Pancreas (tissue), 10 donors: Measurements from ENCODE around the gene ST6GALNAC2. TPM values are rescaled to one million over a fixed set of nuclear protein-coding genes. Genes with fewer than 3 reads are reported as not detected.

Source experiments
- ATAC-seq, 4 donors: fragments of 200-7000 bp; cut with Tn5 transposase; one replicate each; pipeline versions ENCODE4 v1.8.0 to v1.9.1; 2020; ENCODE audit warnings: mild to moderate bottlenecking in 4 of 4, moderate library complexity in 4 of 4
- DNase-seq, 6 donors: peaks; one replicate each; pipeline ENCODE4 v3.0.0-alpha.2; 2020
- FAIRE-seq: peaks from 2 replicates; lab custom pipeline; 2012; peaks lifted over from hg19 to GRCh38; lab: Jason Lieb, UNC
- H3K27ac ChIP-seq, 4 donors: fragments of 200-600 bp; sonication (generic); 1 replicate in 3 of 4; 2 replicates in 1 of 4; pipeline versions ENCODE4 v1.5.0 to v1.8.0; 2020
- H3K27me3 ChIP-seq, 4 donors: fragments of 200-600 bp; one replicate each; pipeline ENCODE4 v1.8.0; 2021
- H3K36me3 ChIP-seq, 3 donors: fragments of 200-600 bp; sonication (generic) in 1 of 3; one replicate each; pipeline versions ENCODE4 v1.5.0 to v1.8.0; 2020 to 2021
- H3K4me1 ChIP-seq, 3 donors: fragments of 200-600 bp; one replicate each; pipeline ENCODE4 v1.8.0; 2021
- H3K4me3 ChIP-seq, 4 donors: fragments of 200-600 bp; sonication (generic) in 2 of 4; one replicate each; pipeline versions ENCODE4 v1.5.0 to v1.8.0; 2020 to 2021
- H3K9me3 ChIP-seq, 4 donors: fragments of 200-600 bp; one replicate each; pipeline ENCODE4 v1.8.0; 2021
- WGBS, 2 donors: extraction: QIAGEN DNeasy Blood & Tissue Kit; methylation state at CpG; one replicate each; pipeline ENCODE4 v1.1.7; 2013; 5-methylcytosine and 5-hydroxymethylcytosine counted together
- intact Hi-C, 3 donors: fragments of 100-400 bp; cut with DNase I; formaldehyde crosslinking; loops; one replicate each; pipeline versions ENCODE4 v1.11.1 to v1.14.2; 2022
- polyA plus RNA-seq, 2 donors: library from polyadenylated mRNA; stranded (reverse); fragments of 200-250 nt; gene quantifications; one replicate each; pipeline ENCODE4 v1.2.3, GENCODE V29; 2013
- total RNA-seq, 6 donors: library from RNA; stranded (reverse); fragmentation: NEBNext Ultra II Directional in 4 of 6; extraction: Animal tissue kit (Norgen Biotek cat#: 25700) in 4 of 6; gene quantifications; one replicate each; pipeline versions ENCODE4 v1.2.1 to v1.2.4, GENCODE V29; 2021 to 2023
- TF ChIP-seq, protein P1 (sequence below), 4 donors: fragments of 200-600 bp; sonication (generic) in 3 of 4; IDR thresholded peaks; one replicate each; pipeline versions ENCODE4 v1.5.0 to v1.8.0; 2021; ENCODE audit warnings: antibody characterized with exemption in 4 of 4
- donor health status: healthy with polysubstance abuse.
- donor health status: DM: no; HTN: no; CAD: no; lungs with moderate emphysema.
- donor health status: DM: no; HTN: no; CAD: no.
- donor health status: control.
- donor health status: control.
- donor health status: Bipolar disorder and iron deficiency.
- donor health status: DM: yes; HTN: yes; CAD: no.
- donor health status: DM: no; HTN: no; CAD: no.
- donor health status: DM: no; HTN: no; CAD: no.
- donor health status: DM: yes; HTN: yes; CAD: no.

Gene ST6GALNAC2
- total and polyA plus RNA-seq, 8 donors = 5.0 to 15.0 (median 6.9) TPM

DNA sequence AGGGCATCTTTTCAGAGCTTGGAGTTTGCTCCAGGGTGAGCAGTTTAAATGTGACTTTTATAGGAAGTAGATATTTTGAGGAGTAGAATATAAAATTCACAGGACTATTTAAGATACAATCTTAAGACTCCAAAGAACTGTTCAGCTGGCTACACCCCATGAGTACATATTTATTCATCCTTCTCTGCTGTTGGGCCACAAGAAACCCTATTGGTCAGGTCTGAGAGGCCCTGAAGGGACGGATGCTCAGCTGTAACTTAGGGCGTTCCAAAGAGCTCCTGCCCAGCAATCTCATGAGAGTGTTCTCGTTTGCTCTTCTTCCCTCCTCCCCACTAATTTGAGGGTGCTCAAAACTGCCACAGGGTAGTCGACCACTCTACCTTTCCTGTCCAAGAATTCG lies 7.3 kb downstream of the ST6GALNAC2 start:
- TF ChIP-seq, protein P1, sequence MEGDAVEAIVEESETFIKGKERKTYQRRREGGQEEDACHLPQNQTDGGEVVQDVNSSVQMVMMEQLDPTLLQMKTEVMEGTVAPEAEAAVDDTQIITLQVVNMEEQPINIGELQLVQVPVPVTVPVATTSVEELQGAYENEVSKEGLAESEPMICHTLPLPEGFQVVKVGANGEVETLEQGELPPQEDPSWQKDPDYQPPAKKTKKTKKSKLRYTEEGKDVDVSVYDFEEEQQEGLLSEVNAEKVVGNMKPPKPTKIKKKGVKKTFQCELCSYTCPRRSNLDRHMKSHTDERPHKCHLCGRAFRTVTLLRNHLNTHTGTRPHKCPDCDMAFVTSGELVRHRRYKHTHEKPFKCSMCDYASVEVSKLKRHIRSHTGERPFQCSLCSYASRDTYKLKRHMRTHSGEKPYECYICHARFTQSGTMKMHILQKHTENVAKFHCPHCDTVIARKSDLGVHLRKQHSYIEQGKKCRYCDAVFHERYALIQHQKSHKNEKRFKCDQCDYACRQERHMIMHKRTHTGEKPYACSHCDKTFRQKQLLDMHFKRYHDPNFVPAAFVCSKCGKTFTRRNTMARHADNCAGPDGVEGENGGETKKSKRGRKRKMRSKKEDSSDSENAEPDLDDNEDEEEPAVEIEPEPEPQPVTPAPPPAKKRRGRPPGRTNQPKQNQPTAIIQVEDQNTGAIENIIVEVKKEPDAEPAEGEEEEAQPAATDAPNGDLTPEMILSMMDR (IDR thresholded peaks at IDR 0.05) = no peak
- Histone ChIP-seq H3K27me3 (no peaks in the 10 kb centered on the region), H3K9me3 (no peaks in the 10 kb centered on the region), H3K27ac (no peak overlapping the region), H3K36me3 (no peaks in the 10 kb centered on the region), H3K4me3 (no peak overlapping the region), H3K4me1 (no peaks in the 10 kb centered on the region)
- ATAC-seq (peak in 1 of 4 donors; percentile 38), DNase-seq (no peak), FAIRE-seq (no peak)
- 68 to 74% methylated on average over 5 of the region's 5 CpGs for WGBS, 2 donors
- intact Hi-C loops = no loop called here

DNA sequence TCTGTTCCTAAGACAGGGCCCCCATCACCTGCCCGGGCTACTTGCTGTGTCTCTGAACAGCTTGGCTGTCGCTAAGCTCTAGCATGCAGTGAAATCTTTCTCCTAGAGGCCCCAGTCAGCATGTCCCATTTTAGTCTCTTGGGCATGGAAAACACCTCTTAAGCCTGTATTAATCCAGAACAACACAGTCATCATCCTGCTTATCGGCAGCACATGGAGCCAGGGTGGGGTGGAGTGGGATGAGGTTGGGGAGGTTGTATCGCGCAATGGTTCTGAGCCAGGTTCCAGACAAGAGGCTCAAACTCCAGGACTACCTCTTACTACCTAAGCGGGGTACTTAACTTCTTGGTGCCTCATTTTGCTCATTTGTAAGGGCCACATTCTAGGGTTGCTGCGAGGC lies 7.8 kb downstream of the ST6GALNAC2 start:
- WGBS, 2 donors = 89 to 94% methylated on average over 7 of the region's 7 CpGs
- H3K27me3 ChIP-seq = no peaks in the 10 kb centered on the region
- H3K9me3 ChIP-seq = no peaks in the 10 kb centered on the region
- no peaks in the 10 kb centered on the region for H3K36me3 ChIP-seq
- DNase-seq (no peak), FAIRE-seq (no peak), ATAC-seq (no peak)
- TF ChIP-seq, protein P1 (IDR thresholded peaks at IDR 0.05) = no peak
- H3K4me3 ChIP-seq = no peak overlapping the region
- intact Hi-C loops = no loop called here
- H3K27ac ChIP-seq = no peak overlapping the region
- H3K4me1 ChIP-seq = no peaks in the 10 kb centered on the region

DNA sequence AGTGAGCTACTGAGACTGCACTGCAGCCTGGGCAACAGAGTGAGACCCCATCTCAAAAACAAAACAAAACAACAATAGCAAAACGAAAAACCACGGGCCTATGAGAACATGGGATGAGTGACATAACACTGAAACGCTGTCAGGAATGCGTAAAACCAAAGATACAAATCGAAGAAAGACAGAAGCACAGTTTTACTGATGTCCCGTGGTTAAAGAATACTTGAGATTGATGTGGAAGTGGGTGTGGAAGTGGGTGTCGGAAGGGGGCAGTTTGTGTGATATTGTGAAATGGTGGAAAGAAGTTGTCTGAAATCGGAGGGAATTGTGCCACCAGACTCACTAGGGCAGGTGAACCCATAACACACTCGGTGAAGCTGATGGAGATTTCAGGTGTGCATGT lies 9.5 kb downstream of the ST6GALNAC2 start:
- 81 to 89% methylated on average over 9 of the region's 9 CpGs for WGBS, 2 donors

DNA sequence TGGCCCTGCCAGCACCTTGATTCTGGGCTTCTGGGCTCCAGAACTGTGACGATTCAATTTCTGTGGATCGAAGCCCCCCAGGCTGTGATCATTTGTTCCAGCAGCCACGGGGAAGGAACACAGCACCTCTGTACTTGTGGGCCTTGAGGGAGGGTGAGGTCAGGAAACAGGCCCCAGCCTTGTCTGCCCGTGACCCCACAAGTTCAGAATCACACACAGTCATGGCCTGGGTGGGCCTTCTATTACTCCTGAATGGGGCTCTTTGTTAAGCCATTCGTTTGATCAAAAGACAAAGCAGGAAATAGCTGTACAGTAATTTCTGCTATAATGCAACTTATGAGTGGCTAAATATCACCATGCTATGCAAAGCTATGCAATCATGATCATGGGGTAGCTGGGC lies 10.1 kb downstream of the ST6GALNAC2 start:
- no peaks in the 10 kb centered on the region for H3K9me3 ChIP-seq
- 68 to 76% methylated on average over 5 of the region's 5 CpGs for WGBS, 2 donors
- FAIRE-seq (no peak), ATAC-seq (no peak), DNase-seq (no peak)
- H3K4me3 ChIP-seq = no peak overlapping the region
- no peaks in the 10 kb centered on the region for H3K4me1 ChIP-seq
- no peaks in the 10 kb centered on the region for H3K27me3 ChIP-seq
- H3K27ac ChIP-seq = no peak overlapping the region
- intact Hi-C loops = no loop called here
- H3K36me3 ChIP-seq = no peaks in the 10 kb centered on the region
- TF ChIP-seq, protein P1 (IDR thresholded peaks at IDR 0.05) = no peak

More for the DNA sequence above, 9.5 kb downstream of the ST6GALNAC2 start:
- Histone ChIP-seq H3K9me3 (no peaks in the 10 kb centered on the region), H3K27ac (no peak overlapping the region), H3K4me1 (no peaks in the 10 kb centered on the region), H3K36me3 (no peaks in the 10 kb centered on the region), H3K27me3 (no peaks in the 10 kb centered on the region), H3K4me3 (no peak overlapping the region)
- FAIRE-seq = no peak
- no peak for DNase-seq
- TF ChIP-seq, protein P1 (IDR thresholded peaks at IDR 0.05) = no peak
- no peak for ATAC-seq
- intact Hi-C loops = no loop called here

DNA sequence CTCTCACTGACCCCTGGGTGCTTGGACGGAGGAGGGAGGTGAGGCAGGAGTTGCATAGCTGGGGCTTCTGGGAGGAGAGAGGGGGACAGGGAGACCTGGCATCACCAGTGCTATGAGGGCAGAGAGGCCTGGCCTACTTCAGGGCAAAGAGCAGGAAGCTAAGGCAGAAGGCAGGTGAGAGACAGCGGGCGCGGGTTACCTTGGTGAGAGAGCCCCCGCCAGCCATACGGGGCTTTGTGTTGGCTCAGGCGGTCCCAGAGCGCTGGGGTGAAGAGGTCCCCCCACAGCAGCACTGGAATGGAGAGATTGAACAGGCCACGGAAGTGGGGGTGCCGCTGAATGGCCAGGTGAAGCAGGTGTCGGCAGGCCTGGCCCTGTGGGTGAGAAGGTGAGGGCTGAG lies 11.5 kb downstream of the ST6GALNAC2 start:
- FAIRE-seq (no peak), ATAC-seq (no peak), DNase-seq (no peak)
- no peaks in the 10 kb centered on the region for H3K36me3 ChIP-seq
- no peaks in the 10 kb centered on the region for H3K4me1 ChIP-seq
- WGBS, 2 donors = 87 to 92% methylated on average over 11 of the region's 11 CpGs
- H3K27me3 ChIP-seq = no peaks in the 10 kb centered on the region
- no peaks in the 10 kb centered on the region for H3K9me3 ChIP-seq
- H3K4me3 ChIP-seq = no peak overlapping the region
- intact Hi-C loops = no loop called here
- no peak overlapping the region for H3K27ac ChIP-seq
- TF ChIP-seq, protein P1 (IDR thresholded peaks at IDR 0.05) = no peak
